ENCODE results near the gene FILIP1L. TPM values are rescaled to one million over a fixed set of nuclear protein-coding genes. Genes with fewer than 3 reads are reported as not detected.

The FILIP1L gene
- polyA plus RNA-seq, 1 donor (not counting 4 experiments of a cell fraction or from before 2014, with no cell fraction given): 14.7 TPM

DNA sequence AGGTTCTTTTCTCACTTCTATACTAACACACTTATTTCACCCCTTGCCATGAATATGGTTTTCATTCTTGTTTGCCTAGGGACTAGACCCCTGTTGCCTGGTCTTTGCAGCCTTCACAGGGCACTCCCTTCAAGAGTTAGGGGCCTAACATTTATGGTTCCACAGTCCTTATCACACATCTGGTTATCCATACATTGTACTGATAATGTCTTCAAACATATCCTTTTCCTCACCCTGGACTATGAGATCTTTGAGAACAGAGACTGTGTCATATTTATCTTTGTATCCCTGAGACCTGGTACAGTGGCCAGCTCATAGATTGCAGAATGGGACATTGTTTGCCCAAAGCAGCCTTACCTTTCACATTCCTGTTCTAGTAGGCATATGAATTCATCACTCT is 190.4 kb downstream of the FILIP1L start:
- H3K27me3 ChIP-seq (ENCODE audit: control insufficient read depth, extremely low read depth, insufficient read depth, low read length): no peaks in the 10 kb centered on the region
- no peak overlapping the region for H2AFZ ChIP-seq (ENCODE audit: control insufficient read depth, low read length)
- H4K20me1 ChIP-seq (ENCODE audit: control insufficient read depth, extremely low read depth, insufficient read depth, low read length): no peaks in the 10 kb centered on the region
- no peaks in the 10 kb centered on the region for H3K79me2 ChIP-seq (ENCODE audit: control insufficient read depth, insufficient read depth, low read length)
- H3K4me2 ChIP-seq (ENCODE audit: control insufficient read depth, extremely low read depth, insufficient read depth, low read depth, low read length): no peak overlapping the region
- H3K4me3 ChIP-seq (ENCODE audit: control insufficient read depth in 2 of 3, extremely low read depth in 1 of 3, insufficient read depth in 2 of 3, low read depth in 1 of 3, low read length in 3 of 3): no peak overlapping the region
- H3K9ac ChIP-seq (ENCODE audit: control insufficient read depth, extremely low read depth, insufficient read depth, low read length): no peak overlapping the region
- H3K27ac ChIP-seq (ENCODE audit: control insufficient read depth, insufficient read depth, low read length): no peak overlapping the region
- DNase-seq (ENCODE audit: low read depth, low spot score): no peak
- no peaks in the 10 kb centered on the region for H3K9me3 ChIP-seq (ENCODE audit: control insufficient read depth, low read depth, low read length)
- H3K4me1 ChIP-seq (ENCODE audit: control insufficient read depth, extremely low read depth, insufficient read depth, low read length): peaks cover 41% of the 10 kb centered on the region
- H3K36me3 ChIP-seq (ENCODE audit: control insufficient read depth in 2 of 2, extremely low read depth in 1 of 2, insufficient read depth in 2 of 2, low read length in 2 of 2): no peaks in the 10 kb centered on the region
- peaks cover 2% of the 10 kb centered on the region for H3K9me1 ChIP-seq (ENCODE audit: control insufficient read depth, extremely low read depth, insufficient read depth, low read length)
- dilution Hi-C loops (cut with MboI; ENCODE audit: extremely low pct_ligation_motif_present, low sequenced_read_pairs): no loop called here
- no peak for FAIRE-seq
- TF ChIP-seq, protein P1, sequence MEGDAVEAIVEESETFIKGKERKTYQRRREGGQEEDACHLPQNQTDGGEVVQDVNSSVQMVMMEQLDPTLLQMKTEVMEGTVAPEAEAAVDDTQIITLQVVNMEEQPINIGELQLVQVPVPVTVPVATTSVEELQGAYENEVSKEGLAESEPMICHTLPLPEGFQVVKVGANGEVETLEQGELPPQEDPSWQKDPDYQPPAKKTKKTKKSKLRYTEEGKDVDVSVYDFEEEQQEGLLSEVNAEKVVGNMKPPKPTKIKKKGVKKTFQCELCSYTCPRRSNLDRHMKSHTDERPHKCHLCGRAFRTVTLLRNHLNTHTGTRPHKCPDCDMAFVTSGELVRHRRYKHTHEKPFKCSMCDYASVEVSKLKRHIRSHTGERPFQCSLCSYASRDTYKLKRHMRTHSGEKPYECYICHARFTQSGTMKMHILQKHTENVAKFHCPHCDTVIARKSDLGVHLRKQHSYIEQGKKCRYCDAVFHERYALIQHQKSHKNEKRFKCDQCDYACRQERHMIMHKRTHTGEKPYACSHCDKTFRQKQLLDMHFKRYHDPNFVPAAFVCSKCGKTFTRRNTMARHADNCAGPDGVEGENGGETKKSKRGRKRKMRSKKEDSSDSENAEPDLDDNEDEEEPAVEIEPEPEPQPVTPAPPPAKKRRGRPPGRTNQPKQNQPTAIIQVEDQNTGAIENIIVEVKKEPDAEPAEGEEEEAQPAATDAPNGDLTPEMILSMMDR (optimal IDR thresholded peaks at IDR 0.05 in 1 of 3, IDR thresholded peaks at IDR 0.05 in 1 of 3, conservative IDR thresholded peaks at IDR 0.05 in 1 of 3; ENCODE audit: extremely low read depth in 1 of 3, insufficient read depth in 2 of 3, low read length in 3 of 3): no peak
- no peak for TF ChIP-seq EZH2 (IDR thresholded peaks at IDR 0.05; ENCODE audit: low read length)

DNA sequence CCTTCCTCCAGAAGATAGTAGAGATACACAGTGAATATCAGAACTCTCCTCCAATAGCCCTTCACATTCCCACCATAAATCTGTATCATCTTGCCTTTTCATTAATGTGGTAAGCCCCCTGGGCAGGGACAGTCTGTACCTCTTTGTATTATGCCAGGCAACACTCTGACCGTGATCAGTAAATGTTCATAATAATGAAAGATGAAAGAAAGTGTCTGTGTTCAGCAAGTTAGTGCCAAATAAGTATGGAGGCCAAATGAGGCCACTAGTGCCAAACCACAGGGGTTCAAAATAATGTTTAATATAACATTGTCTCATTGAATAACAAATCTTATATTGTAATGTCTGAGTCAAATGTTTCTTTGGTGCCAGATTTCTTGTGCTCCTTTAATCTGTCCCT is 192.3 kb downstream of the FILIP1L start:
- dilution Hi-C loops (cut with MboI; ENCODE audit: extremely low pct_ligation_motif_present, low sequenced_read_pairs): no loop called here
- Histone ChIP-seq H3K4me2 (ENCODE audit: control insufficient read depth, extremely low read depth, insufficient read depth, low read depth, low read length) (no peak overlapping the region), H3K9ac (ENCODE audit: control insufficient read depth, extremely low read depth, insufficient read depth, low read length) (no peak overlapping the region), H3K9me3 (ENCODE audit: control insufficient read depth, low read depth, low read length) (no peaks in the 10 kb centered on the region), H3K27ac (ENCODE audit: control insufficient read depth, insufficient read depth, low read length) (no peak overlapping the region), H3K79me2 (ENCODE audit: control insufficient read depth, insufficient read depth, low read length) (no peaks in the 10 kb centered on the region), H3K4me3 (ENCODE audit: control insufficient read depth in 2 of 3, extremely low read depth in 1 of 3, insufficient read depth in 2 of 3, low read depth in 1 of 3, low read length in 3 of 3) (no peak overlapping the region), H3K4me1 (ENCODE audit: control insufficient read depth, extremely low read depth, insufficient read depth, low read length) (peaks cover 30% of the 10 kb centered on the region), H2AFZ (ENCODE audit: control insufficient read depth, low read length) (no peak overlapping the region), H3K27me3 (ENCODE audit: control insufficient read depth, extremely low read depth, insufficient read depth, low read length) (no peaks in the 10 kb centered on the region), H3K9me1 (ENCODE audit: control insufficient read depth, extremely low read depth, insufficient read depth, low read length) (peaks cover 2% of the 10 kb centered on the region), H4K20me1 (ENCODE audit: control insufficient read depth, extremely low read depth, insufficient read depth, low read length) (no peaks in the 10 kb centered on the region), H3K36me3 (ENCODE audit: control insufficient read depth in 2 of 2, extremely low read depth in 1 of 2, insufficient read depth in 2 of 2, low read length in 2 of 2) (no peaks in the 10 kb centered on the region)
- FAIRE-seq (no peak), DNase-seq (ENCODE audit: low read depth, low spot score) (no peak)
- TF ChIP-seq, protein P1 (optimal IDR thresholded peaks at IDR 0.05 in 1 of 3, IDR thresholded peaks at IDR 0.05 in 1 of 3, conservative IDR thresholded peaks at IDR 0.05 in 1 of 3; ENCODE audit: extremely low read depth in 1 of 3, insufficient read depth in 2 of 3, low read length in 3 of 3): no peak
- TF ChIP-seq EZH2 (IDR thresholded peaks at IDR 0.05; ENCODE audit: low read length): no peak

All from keratinocyte (primary cell).